GM10248 (cell line): ENCODE results near the gene SPPL3.

Experiments
- CTCF ChIA-PET: fragments of 300-600 bp; sonication (Branson Sonifier 250); formaldehyde crosslinking; extraction: SDS; loops from one replicate; lab custom pipeline; 2021; ENCODE audit warnings: antibody characterized with exemption; lab: Yijun Ruan, JAX
- POLR2A ChIA-PET: fragments of 350-650 bp; sonication (Branson Sonifier 250); formaldehyde crosslinking; extraction: SDS; loops from one replicate; lab custom pipeline; 2020; ENCODE audit warnings: antibody characterized with exemption; lab: Yijun Ruan, JAX
- DNase-seq: peaks from one replicate; pipeline ENCODE4 v3.0.0; 2012; ENCODE audit errors: extremely low spot score
- TF ChIP-seq, protein P1 (sequence below): IDR thresholded peaks from 2 replicates; pipeline ENCODE4 v1.5.1; 2012; ENCODE audit warnings: mild to moderate bottlenecking, low read depth; ENCODE audit errors: extremely low read depth, missing control alignments, control extremely low read depth

SPPL3 gene

DNA sequence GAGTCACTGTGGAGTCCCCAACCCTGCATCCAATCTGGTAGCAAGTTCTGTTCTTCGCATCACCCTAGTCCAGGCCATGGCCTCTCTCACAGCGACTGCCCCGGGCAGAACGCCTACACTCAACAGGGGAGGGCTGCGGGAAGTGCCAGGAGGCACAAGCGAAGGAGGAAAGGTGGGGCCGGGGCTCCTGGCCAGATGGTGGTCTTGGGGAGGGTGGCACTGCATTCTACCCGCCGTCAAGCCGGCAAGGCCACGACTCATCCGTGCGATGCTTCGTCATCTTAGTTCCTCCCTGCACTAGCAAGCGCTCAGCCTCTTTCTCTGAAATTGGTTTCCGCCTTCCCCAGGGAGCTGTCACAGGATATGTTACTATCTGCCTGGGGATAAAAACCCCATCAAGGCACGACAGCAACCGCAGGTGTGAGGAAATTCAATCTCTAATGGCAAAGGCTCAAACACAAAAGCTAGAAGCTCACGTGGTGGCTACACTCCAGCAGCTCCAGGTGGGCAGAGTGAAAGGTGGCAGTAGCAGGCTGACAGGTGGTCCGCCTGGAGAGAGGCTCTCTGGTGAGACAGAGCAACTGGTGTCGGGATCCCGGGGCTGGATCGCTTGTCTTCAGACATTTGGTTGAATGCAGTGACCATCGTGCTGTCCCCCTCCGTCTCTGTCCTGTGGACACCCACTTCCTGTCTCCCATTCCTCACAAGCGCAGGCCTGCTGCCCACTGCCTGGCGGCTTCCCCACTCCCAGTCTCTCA is 144.4 kb downstream of the SPPL3 start:
- no peak for DNase-seq
- POLR2A ChIA-PET = no interaction called here
- CTCF ChIA-PET = interaction anchor here (2.0 kb wide), 1 partner anchor 113 kb away, joined by 5 read pairs; no protein-coding TSS in a partner anchor
- TF ChIP-seq, protein P1, sequence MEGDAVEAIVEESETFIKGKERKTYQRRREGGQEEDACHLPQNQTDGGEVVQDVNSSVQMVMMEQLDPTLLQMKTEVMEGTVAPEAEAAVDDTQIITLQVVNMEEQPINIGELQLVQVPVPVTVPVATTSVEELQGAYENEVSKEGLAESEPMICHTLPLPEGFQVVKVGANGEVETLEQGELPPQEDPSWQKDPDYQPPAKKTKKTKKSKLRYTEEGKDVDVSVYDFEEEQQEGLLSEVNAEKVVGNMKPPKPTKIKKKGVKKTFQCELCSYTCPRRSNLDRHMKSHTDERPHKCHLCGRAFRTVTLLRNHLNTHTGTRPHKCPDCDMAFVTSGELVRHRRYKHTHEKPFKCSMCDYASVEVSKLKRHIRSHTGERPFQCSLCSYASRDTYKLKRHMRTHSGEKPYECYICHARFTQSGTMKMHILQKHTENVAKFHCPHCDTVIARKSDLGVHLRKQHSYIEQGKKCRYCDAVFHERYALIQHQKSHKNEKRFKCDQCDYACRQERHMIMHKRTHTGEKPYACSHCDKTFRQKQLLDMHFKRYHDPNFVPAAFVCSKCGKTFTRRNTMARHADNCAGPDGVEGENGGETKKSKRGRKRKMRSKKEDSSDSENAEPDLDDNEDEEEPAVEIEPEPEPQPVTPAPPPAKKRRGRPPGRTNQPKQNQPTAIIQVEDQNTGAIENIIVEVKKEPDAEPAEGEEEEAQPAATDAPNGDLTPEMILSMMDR = no peak

DNA sequence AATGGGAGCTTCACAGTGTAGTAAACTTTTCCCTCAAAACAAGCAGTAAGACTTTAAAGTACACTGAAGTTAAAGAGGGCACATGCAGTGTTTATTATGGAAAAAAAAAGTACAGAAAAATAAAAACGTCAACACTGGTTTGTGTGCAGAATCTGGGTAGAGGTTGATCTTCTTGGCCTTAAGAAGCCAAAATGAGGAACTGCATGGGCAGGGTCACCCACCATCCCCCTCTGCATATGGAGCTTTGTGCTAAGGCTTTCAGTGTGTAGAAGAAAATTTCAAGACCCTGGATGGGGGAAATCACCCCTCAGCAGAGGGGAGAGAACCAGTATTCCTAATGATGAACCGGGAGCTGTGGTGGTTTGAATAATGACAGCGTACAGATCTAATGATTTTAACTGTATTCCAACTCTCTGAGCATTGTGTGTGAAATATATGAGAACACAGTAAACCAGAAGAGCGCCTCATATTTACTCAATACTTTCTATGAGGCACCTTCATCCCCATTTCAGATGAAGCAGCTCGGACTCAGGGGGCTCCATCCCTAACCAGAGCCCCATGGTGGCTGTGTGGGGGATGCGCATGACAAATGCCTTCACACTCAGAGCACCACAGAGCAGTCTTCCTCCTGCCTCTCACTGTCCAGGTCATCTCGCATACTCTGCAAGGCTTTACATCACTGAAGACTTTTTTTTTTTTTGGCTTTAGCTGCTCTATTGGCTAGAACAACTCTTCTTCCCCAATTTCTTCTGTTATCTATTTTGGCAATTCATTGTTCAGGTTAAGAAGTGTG is 145.2 kb downstream of the SPPL3 start:
- no peak for DNase-seq
- ChIA-PET POLR2A (no interaction called here), CTCF (interaction anchor here (2.0 kb wide), 1 partner anchor 112 kb away, joined by 5 read pairs; no protein-coding TSS in a partner anchor)

DNA sequence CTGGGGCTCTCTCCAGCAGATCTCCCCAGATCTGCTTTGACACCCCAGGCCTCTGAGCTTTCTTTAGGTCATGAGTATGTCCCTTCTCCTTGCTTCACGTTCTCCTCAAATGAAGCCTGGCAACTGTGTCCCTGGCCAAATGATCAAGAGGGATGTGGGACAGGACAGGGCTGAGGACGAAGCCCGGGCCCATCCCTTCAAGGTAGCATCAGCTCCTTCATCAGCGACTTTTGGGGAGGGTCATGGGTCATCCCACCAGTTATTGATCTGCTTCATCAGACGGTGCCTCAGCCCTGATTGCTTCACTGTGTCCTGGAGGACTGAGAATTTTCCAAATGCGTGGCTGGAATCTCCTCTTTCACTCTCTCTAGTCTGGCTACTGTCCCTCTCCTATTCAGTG is 146.2 kb downstream of the SPPL3 start:
- TF ChIP-seq, protein P1 = no peak
- CTCF ChIA-PET = interaction anchor here (0.9 to 2.0 kb wide), 5 partner anchors 8 to 301 kb away, joined by 3 to 5 read pairs (median 3); no protein-coding TSS in a partner anchor
- POLR2A ChIA-PET = no interaction called here
- DNase-seq = no peak

More for the DNA sequence above, 145.2 kb downstream of the SPPL3 start:
- TF ChIP-seq, protein P1 = no peak

DNA sequence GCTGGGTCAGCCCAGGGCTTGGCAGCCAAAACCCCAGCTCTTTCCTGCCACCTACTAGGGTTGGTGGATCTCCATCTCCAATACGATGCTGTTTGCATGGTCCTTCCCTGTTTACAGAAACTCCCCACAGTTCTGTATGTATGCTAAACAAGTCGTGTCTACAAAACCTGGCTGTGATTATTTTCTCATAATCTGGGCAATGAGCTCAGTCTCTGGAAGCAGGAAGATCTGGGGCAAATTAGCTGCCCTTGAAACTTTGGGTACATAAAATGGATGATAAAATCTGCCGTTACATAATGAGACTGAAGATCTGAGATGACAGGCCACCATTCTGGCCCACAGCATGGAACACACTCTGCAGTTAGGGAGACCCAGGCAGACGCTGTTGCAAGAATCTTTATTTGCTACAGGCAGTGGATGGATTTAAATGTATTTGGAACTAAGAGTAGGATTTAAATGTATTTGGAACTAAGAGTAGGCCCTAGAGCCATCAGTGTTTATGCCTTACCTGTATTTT is 146.9 kb downstream of the SPPL3 start:
- DNase-seq = no peak
- TF ChIP-seq, protein P1 = no peak
- CTCF ChIA-PET = interaction anchor here (0.9 to 2.5 kb wide), 6 partner anchors 9 to 302 kb away, joined by 3 to 7 read pairs (median 4); no protein-coding TSS in a partner anchor
- POLR2A ChIA-PET = no interaction called here

DNA sequence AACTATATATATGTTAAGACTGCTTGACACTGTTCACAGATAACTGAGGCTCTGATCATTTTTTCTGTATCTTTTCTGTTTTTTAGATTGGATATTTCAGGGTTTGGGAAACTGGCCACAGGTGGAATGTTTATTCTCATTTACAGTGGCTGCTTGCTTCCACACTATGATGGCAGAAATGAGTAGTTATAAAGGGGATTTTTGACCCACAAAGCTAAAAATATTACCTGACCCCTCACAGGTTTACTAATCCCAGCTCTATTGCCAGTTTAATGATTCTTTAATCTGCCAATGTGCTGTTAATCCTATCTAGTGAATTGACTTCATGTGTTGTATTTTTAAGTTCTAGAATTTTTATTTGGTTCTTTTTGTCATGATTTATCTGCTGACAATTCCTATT is 148.9 kb downstream of the SPPL3 start:
- DNase-seq = no peak
- TF ChIP-seq, protein P1 = no peak
- POLR2A ChIA-PET = no interaction called here
- CTCF ChIA-PET = interaction anchor here (2.5 kb wide), 1 partner anchor 217 kb away, joined by 7 read pairs; no protein-coding TSS in a partner anchor

DNA sequence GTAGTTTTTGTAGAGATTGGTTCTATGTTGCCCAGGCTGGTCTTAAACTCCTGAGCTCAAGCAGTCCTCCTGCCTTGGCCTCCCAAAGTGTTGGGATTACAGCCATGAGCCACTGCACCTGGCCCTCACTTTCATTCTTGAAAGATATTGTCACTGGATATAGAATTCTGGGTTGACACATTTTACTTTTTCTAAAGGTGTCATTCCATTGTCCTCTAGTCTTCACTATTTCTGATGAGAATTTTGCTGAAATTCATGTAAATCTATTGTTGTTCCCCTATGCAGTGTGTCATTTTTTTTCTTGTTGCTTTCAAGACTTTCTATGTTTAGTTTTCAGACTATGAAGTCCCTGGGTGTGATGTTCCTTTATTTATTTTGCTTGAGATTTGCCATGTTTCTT is 149.4 kb downstream of the SPPL3 start:
- CTCF ChIA-PET = no interaction called here
- TF ChIP-seq, protein P1 = no peak
- POLR2A ChIA-PET = interaction anchor here (0.7 kb wide), 1 partner anchor 271 kb away, joined by 5 read pairs; no protein-coding TSS in a partner anchor

More for the DNA sequence above, 149.4 kb downstream of the SPPL3 start:
- DNase-seq = no peak
